Calu3 (cell line): ENCODE results near the gene TRIM28. TPM values are rescaled to one million over a fixed set of nuclear protein-coding genes. Genes with fewer than 3 reads are reported as not detected.

Source experiments
- BruUV-seq: library from RNA; stranded (reverse); fragments of 400-500 nt; replicated peaks from 2 replicates; lab custom pipeline; 2021; lab: Mats Ljungman, UMichigan
- CTCF ChIA-PET: fragments of 300-600 bp; sonication (Branson Sonifier 250); formaldehyde crosslinking; loops from one replicate; lab custom pipeline; 2022; ENCODE audit warnings: antibody characterized with exemption; lab: Charles Lee
- DNase-seq: peaks from one replicate; pipeline ENCODE4 v3.0.0; 2022
- H3K27ac Mint-ChIP-seq: one replicate; pipeline ENCODE4 v1.8.0; 2022; ENCODE audit warnings: mixed read lengths; ENCODE audit not compliant: unreplicated experiment
- H3K27me3 Mint-ChIP-seq: one replicate; pipeline ENCODE4 v1.8.0; 2022; ENCODE audit warnings: mixed read lengths; ENCODE audit not compliant: unreplicated experiment
- H3K36me3 Mint-ChIP-seq: one replicate; pipeline ENCODE4 v1.8.0; 2022; ENCODE audit warnings: mild to moderate bottlenecking, moderate library complexity, mixed read lengths; ENCODE audit not compliant: insufficient read depth, unreplicated experiment
- H3K4me1 Mint-ChIP-seq: one replicate; pipeline ENCODE4 v1.8.0; 2022; ENCODE audit warnings: mild to moderate bottlenecking, low read depth, mixed read lengths; ENCODE audit not compliant: unreplicated experiment
- H3K4me3 Mint-ChIP-seq: one replicate; pipeline ENCODE4 v1.8.0; 2022; ENCODE audit warnings: mild to moderate bottlenecking, low read depth, moderate library complexity, mixed read lengths; ENCODE audit not compliant: unreplicated experiment
- H3K9me3 Mint-ChIP-seq: one replicate; pipeline ENCODE4 v1.8.0; 2022; ENCODE audit warnings: low read depth, mixed read lengths; ENCODE audit not compliant: unreplicated experiment
- intact Hi-C: fragments of 100-400 bp; cut with micrococcal nuclease; formaldehyde crosslinking; loops from one replicate; pipeline ENCODE4 v1.10.0; 2022; ENCODE audit not compliant: unreplicated experiment
- total RNA-seq: library from RNA; stranded (reverse); gene quantifications from 2 replicates; pipeline ENCODE4 v1.2.3, GENCODE V29; 2022
- TF ChIP-seq, protein P1 (sequence below): fragments of 200-600 bp; IDR thresholded peaks from one replicate; pipeline ENCODE4 v1.8.0; 2022; ENCODE audit warnings: antibody characterized with exemption; ENCODE audit not compliant: unreplicated experiment

The TRIM28 gene
- total RNA-seq, 1 experiment from 2014 or later: 582 TPM

DNA sequence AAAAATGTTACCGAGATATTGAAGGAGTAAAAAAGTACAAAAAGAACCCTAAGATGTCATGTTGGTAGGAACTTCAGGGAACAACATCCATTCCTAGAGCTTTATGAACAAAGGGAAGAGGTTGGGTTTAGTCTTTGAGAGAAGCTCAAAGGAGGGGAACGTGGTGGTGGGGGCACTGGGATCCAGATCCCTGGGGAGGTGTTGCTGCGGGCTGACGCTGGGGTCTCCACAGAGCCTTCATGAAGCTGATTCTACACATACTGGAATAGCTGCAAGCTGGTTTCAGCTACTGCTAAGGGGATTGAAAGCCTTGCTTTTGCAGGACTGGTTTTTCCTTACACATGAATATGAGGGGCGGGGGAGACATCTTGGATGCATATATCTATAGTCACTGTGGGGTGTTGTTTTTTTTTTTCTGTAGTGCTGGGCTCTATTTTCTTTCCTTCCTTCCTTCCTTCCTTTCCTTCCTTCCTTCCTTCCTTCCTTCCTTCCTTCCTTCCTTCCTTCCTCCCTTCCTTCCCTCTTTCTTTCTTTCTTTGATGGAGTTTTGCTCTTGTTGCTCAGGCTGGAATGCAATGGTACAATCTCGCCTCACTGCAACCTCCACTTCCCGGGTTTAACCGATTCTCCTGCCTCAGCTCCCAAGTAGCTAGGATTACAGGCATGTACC is 35.7 kb downstream of the TRIM28 start:
- H3K27ac Mint-ChIP-seq: no peak overlapping the region
- CTCF ChIA-PET: no interaction called here
- no peaks in the 10 kb centered on the region for H3K9me3 Mint-ChIP-seq
- intact Hi-C loops: no loop called here
- H3K36me3 Mint-ChIP-seq: peaks cover 37% of the 10 kb centered on the region
- H3K4me1 Mint-ChIP-seq: peaks cover 5% of the 10 kb centered on the region
- DNase-seq: no peak
- no peak overlapping the region for H3K4me3 Mint-ChIP-seq
- TF ChIP-seq, protein P1, sequence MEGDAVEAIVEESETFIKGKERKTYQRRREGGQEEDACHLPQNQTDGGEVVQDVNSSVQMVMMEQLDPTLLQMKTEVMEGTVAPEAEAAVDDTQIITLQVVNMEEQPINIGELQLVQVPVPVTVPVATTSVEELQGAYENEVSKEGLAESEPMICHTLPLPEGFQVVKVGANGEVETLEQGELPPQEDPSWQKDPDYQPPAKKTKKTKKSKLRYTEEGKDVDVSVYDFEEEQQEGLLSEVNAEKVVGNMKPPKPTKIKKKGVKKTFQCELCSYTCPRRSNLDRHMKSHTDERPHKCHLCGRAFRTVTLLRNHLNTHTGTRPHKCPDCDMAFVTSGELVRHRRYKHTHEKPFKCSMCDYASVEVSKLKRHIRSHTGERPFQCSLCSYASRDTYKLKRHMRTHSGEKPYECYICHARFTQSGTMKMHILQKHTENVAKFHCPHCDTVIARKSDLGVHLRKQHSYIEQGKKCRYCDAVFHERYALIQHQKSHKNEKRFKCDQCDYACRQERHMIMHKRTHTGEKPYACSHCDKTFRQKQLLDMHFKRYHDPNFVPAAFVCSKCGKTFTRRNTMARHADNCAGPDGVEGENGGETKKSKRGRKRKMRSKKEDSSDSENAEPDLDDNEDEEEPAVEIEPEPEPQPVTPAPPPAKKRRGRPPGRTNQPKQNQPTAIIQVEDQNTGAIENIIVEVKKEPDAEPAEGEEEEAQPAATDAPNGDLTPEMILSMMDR: no peak
- H3K27me3 Mint-ChIP-seq: no peaks in the 10 kb centered on the region
- no TSS peak for BruUV-seq

DNA sequence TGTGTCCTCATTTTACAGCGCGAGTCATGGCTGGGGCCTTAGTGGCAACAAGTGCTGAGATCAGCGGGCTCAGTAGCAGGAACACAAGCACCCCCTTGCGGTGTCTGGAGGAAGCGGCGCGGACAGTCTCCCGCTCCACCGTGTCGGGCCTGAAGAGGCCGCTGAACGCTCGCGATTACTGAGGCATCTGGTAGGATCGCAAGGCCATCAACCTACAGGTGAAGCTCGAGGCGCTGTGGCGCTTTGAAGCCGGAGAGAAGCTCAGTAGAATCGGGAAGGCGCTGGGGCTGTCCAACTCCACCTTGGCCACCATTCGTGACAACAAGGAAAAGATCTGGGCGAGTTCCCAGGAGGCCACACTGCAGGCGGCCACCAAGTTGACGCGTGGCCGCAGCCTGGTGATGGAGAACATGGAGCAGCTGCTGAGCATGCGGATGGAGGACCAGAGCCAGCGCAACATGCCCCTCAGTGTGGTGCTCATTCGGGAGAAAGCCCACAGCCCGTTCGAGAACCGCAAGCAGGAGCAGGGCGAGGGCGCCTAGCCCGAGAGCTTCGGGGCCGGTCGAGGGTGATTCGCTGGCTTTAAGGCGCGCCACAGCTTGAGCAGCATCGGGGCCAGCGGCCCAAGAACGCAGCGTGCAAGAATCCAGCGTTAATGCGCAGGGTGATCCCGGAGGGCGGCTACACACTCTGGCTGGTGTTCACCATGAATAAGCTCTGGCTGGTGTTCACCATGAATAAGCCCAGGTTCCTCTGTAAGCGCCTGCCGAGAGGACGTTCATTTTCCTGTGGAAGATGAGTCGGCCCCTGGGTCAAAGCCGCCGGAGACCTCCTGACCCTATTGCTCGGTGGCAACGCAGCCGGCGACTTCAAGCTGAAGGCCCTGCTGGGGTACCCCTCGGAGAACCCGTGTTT is 37.6 kb downstream of the TRIM28 start:
- H3K27ac Mint-ChIP-seq: no peak overlapping the region
- H3K27me3 Mint-ChIP-seq: no peaks in the 10 kb centered on the region
- H3K36me3 Mint-ChIP-seq: peaks cover 19% of the 10 kb centered on the region
- no peaks in the 10 kb centered on the region for H3K9me3 Mint-ChIP-seq
- no peak overlapping the region for H3K4me3 Mint-ChIP-seq
- no peaks in the 10 kb centered on the region for H3K4me1 Mint-ChIP-seq
- intact Hi-C loops: no loop called here
- CTCF ChIA-PET: interaction anchor here (0.6 kb wide), 1 partner anchor 15 kb away, joined by 6 read pairs; no protein-coding TSS in a partner anchor
- TF ChIP-seq, protein P1: no peak
- no peak for DNase-seq
- no TSS peak for BruUV-seq

DNA sequence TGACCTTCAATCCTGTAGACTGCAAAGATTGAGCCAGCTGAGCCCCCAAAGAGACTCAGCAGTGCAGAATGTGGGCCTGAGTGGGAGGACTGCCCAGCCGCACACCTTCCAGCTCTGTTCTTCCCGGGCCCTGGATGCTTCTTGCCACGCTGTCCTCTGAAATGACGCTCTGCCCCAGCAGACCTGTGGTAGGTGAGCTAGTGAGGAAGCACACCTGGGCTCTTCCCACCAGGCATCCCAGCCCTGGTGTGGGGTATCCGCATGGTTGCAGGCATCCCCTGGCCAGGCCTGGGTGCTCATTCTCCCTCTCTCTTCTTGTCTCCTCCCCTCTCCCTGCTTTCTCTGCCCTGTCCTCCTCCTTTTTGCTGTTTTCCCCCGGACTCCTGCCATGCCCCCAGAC is 39.1 kb downstream of the TRIM28 start:
- H3K4me1 Mint-ChIP-seq: no peaks in the 10 kb centered on the region
- TF ChIP-seq, protein P1: no peak
- CTCF ChIA-PET: no interaction called here
- peaks cover 18% of the 10 kb centered on the region for H3K36me3 Mint-ChIP-seq
- H3K4me3 Mint-ChIP-seq: no peak overlapping the region
- no TSS peak for BruUV-seq
- no peaks in the 10 kb centered on the region for H3K27me3 Mint-ChIP-seq
- DNase-seq: no peak
- peak overlapping the region; percentile 38 for H3K27ac Mint-ChIP-seq
- no peaks in the 10 kb centered on the region for H3K9me3 Mint-ChIP-seq
- intact Hi-C loops: no loop called here

DNA sequence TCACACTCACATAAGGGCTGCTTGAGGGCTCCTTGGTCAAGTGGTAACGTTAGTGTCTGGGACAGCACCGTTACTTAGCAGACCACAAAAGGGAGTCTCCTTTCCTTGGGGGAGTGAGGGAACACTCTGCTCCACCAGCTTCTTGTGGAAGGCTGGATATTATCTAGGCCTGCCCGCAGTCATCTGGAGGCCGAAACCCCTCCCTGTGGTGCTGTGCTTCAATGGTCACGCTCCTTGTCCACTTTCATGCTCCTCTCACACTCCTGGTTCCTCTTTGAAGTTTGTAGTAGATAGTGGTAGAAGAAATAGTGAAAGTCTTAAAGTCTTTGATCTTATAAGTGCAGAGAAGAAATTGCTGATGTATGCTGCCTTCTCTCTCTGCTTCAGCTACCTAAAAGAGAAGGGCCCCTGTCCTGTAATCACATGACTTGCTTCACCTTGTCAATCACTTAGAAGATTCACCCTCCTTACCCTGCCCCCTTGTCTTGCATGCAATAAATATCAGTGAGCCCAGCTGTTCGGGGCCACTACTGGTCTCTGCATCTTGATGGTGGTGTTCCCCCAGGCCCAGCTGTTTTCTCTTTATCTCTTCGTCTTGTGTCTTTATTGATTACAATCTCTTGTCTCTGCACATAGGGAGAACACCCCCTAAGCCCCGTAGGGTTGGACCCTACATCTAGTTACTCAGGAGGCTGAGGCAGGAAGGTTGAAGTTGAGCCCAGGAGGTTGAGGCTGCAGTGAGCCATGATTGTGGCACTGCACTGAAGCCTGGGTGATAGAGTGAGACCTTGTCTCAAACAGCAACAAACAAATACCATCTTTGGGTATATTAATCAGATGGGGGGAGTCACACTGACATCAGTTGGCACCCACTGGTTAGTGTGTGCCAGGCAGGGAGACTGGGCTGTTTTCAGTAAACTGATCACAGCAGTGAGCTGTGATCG is 40.9 kb downstream of the TRIM28 start:
- no peaks in the 10 kb centered on the region for H3K27me3 Mint-ChIP-seq
- TF ChIP-seq, protein P1: no peak
- H3K27ac Mint-ChIP-seq: no peak overlapping the region
- no TSS peak for BruUV-seq
- no peak for DNase-seq
- H3K36me3 Mint-ChIP-seq: peaks cover 18% of the 10 kb centered on the region
- no peaks in the 10 kb centered on the region for H3K4me1 Mint-ChIP-seq
- intact Hi-C loops: no loop called here
- CTCF ChIA-PET: no interaction called here
- H3K4me3 Mint-ChIP-seq: no peak overlapping the region
- H3K9me3 Mint-ChIP-seq: no peaks in the 10 kb centered on the region
